ENCODE measurements around the gene CAV1.
"Not testable (repeated sequence)": the region's sequence is repeated elsewhere in the genome, so short reads cannot be mapped to it uniquely, and the experiment has no call there.

CAV1 gene

DNA sequence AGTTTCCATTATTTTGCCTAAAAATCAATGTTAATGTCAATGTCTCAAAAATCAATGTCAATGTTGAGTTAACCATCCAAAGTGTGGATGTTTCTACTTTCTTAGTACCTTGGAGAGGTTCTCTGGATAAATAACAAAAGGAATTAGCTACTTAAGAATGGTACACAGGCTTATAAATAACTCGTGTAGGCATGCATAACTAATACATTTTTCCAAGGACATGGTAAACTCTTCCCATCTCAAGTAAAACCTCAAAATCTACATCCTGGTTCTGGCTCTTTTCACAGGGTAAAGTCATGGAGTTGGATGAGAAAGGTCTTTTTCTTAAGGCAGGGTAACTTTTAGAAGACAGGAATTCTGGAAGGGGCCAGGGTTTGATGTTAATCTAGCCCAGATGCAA lies 59.9 kb downstream of the CAV1 start:
- no peak for DNase-seq

DNA sequence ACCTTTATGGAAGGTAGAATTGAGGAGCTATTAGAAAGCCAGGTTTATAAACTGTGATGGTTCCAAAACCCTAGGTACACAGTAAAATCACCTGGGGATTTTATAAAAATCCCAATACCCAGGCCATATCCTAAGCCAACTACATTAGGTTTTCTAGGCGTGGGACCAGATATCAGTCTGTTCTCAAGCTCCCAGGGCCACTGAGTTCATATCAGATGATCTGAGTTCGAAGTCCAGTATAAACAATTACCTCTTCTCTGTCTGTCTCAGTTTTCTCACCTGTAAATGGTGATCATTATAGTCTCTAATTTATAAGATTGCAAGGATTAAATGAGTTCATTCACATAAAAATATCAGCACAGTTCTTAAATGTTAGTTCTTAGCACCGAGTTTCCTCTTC lies 60.6 kb downstream of the CAV1 start:
- DNase-seq = no peak

DNA sequence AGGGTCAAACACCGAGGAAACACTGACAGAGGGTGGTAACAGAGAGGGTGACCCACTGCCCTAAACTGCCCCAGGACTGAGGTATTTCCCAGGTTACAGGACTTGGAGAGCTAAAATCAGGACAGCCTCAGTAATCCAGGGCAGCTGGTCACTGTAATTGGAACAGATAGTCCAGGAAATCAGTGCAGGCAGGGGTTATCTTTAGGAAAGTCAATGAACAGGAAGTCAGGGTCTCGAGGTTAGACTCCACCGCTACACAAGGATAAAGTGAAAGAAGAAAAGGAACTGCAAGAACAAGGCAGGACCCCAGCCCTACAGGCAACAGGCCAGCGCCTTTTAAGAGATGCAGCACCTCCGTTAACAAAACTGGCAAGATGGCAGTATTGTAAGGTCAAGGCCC lies 61.1 kb downstream of the CAV1 start:
- no peak for DNase-seq

DNA sequence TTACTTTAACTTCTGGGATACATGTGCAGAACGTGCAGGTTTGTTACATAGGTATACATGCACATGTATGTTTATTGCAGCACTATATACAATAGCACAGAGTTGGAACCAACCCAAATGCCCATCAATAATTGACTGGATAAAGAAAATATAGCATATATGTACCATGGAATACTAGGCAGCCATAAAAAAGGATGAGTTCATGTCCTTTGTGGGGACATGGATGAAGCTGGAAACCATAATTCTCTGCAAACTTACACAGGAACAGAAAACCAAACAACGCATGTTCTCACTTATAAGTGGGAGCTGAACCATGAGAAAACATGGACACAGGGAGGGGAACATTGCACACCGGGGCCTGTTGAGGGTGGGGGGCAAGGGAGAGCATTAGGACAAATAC lies 62.4 kb downstream of the CAV1 start:
- DNase-seq = not testable (repeated sequence)

DNA sequence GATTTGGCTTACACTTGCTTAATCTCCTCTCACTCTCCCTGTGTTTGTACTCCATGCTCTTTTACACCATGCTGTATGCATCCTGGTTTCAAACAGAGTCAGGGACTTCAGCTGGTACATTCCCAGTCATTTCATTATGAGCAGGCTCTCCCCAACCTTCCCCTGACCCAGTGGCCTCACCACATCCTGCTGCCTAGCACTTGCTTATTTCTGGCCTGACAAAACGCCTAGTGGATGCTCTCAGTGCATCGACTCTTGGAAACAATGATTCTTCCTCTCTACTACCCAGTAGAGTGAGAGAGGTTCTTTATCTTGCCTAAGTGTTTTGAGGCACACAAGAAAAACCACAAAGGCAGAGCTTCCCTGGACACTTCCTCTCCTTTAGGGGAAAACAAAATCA lies 63.4 kb downstream of the CAV1 start:
- no peak for DNase-seq

DNA sequence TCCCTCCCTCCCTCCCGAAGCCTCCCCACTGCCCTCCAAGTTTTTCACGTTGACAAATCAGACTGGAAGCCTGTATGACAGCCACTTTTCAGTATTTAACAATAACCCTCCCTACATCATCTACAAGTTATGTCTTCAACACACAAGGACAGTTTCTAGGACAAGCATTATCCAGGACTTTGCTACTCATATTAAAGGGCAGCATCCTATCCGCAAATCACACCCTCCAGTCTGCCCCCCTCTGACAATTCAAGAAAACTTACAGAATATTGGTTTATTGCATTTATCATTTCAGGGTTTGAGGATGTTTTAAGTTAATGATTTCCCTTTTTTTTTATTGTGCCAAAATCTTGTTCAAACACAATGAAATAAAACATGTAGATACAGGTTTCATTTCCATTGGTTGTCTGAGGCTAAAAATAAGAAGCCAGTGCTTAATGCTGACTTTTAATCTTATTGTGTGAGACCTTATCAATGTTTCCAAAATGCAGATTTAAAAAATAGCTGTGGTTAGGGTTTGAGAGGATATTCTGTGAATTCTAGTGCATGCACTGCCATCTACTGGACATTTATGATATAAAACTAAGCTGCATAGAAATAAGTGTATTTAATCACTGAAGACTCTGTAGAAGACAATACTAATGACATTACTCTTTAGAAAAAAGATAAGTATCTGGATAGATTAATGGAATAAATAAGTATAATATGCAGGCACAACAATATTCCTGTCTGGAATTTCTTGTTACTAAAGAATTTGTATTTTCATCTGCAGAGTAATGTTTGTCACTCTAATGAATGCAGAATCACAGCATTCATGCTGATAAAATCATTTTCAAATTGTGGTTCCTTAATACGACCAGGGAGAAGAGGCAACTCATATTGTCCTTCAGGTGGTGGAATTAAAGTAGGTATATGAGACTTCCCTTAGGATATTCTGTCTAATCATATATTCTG lies 64.1 kb downstream of the CAV1 start:
- no peak for DNase-seq

DNA sequence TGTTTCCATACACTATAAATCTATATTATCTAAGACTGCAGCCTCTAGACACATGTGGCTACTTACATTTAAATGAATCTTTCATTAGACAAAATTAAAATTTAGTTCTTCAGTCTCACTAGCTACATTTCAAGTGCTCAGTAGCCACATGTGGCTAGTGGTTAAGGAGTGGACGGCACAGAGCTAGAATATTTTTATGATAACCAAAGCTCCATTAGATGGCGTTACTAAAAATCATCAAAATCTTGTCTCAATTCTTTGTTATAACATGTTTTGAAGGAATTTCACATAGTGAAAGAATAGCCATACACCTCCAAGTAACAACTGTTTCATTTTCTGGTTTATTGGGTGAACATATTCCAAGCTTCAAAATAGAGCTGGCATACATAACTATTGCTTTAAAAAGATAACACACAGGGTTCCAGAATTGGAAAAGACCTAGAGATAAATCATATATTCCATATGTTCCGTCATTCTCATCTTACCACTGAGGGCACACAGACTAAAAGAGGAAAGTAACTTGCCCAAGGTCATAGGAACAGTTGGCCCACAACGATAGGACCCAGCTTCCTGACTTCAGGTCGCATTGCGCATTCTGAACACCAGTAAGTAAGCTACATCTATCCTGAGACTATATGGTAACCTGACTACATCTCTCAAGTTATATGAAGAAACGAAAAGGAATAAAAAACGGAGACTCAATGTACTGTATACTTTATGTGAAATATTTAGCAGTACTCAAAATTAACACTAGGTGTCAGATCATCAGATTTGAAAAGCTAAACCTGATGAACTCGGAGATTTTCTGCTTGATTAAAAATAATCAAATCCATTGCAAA lies 66.6 kb downstream of the CAV1 start:
- DNase-seq = no peak

DNA sequence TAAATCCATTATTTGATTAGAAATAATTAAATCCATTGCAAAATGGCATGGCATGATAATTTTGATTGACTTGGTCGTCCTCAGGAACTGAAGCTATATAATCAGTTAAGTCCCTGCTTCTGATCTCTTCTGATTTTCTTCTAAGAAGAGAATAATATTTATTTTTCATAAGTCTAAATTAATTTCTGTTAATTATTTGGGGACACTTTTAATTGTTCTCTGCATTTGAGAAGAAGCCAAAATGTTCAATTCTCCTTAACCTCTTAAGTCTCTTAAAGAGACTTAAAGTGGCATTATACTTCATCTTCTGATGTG lies 67.2 kb downstream of the CAV1 start:
- no peak for DNase-seq

DNA sequence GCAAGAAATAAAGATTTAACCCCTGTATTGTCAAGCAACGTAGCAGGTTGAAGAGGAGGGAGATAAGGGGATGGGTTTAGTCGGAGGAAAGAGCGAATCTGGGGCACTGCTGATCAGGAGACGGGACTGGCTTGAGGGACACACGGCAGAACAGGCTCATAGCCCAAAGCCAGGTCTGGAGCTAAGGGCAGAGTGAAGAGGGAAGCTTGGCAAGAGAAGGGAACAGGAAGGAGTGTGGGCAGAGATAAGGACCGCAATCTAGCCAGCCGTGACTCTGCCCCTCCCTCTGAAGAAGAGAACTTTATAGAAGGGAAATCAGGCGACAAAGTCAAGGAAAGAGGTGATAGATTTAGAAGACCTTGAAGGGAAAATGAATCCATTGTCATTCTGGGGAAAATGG lies 67.6 kb downstream of the CAV1 start:
- no peak for DNase-seq

DNA sequence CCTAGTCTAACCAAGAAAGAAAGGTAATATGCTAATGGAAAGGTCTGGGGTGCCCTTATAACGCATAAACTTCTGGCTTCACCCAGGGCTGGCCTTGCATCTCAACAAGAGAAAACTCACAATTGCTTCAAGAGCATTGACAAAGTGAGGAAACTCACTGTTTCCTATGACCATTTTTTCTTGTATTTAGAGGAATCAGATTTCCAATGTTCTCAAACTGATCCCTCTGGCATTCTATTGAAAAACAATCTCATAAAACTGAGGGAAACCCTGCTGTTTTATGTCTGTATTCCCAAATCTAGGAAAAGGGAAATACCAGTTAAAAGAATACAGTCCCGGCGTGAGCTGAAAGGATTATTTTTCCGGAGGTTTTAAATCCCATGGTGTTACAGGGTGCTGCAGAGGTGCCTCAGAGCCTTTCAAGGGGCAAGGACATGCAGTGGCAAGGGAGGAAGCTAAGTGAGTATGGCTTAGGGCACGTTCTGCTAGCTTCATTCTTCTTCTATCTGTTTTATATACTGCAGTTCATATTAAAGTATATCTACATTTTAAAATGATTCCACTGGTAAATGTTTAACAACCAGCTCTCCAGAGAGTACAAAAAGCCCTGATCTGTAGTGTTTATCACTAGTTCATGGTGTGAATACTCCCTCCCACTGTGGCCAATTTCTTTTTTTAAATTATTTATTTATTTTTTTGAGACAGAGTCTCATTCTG lies 68.7 kb downstream of the CAV1 start:
- no peak for DNase-seq

DNA sequence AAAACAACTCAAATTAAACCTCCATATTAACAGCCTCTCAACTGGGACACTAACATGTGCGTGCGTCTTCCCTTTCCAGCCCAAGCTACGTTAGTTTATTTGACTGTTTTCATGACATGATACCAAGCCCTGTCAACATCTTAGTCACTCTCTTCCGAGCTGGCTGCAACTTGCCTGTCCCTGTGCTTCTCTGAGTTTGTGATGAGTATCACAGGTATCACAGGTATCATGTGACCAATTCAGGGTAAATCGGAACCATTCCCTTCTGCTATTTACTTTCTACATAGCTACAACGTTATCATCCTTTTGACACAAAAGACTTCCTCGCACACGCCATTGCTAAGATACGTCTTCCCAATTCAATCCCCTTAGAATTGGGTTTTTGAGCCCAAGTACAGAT lies 70.2 kb downstream of the CAV1 start:
- DNase-seq = no peak

DNA sequence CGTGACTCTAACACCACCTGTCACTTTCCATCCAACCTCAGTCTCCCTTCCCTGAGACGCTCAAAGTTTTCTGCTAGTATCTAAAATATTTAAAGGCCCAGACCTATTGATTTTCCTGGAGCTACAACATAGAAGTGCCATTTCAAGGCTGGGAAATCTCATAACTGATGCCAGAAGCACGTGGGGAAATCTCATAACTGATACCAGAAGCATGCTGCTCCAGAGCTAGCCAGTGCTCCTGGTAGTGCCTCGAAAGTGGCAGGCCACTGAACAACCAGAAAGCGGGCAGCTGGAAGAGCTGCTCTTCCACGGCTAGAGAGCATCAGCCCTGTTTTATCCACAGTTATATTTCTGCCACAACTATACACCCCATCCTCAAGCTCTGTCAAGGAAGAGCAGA lies 72.5 kb downstream of the CAV1 start:
- DNase-seq = no peak

DNA sequence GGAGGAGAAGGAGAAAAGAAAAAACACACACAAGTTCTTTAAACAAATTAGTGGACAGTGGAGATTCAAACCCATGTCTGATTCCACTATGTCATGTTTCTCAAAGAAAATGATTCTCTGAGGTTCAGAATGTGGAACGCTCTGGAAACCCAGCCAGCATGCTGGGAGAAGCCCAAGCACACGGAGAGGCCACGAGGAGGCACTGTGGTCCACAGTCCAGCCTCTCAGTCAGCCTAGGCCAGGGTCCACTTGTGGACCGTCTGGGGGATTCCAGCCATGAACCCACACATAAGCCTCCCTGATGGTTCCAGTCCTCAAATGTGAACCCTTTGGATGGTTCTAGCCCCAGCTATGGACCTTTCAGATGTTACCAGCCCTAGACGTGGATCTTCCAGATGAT lies 73.4 kb downstream of the CAV1 start:
- DNase-seq = no peak

DNA sequence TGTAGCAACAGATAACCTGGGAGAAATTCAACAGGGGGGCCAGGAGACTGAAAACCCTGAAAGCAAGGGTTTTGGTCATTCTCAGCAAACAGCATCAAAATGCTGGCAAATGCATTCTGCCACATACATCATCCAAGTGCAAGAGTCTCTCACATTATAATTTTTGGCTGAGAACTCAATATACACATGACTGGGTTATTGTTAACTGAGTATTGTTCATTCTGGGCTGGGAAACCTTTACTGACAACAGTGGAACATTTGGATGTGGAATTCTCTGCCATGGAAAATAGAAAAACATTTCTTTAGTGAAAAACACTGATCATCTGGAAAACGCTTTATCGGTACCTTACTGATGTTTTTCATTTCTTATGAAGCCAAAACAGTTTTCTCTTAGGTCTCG lies 74.0 kb downstream of the CAV1 start:
- no peak for DNase-seq

DNA sequence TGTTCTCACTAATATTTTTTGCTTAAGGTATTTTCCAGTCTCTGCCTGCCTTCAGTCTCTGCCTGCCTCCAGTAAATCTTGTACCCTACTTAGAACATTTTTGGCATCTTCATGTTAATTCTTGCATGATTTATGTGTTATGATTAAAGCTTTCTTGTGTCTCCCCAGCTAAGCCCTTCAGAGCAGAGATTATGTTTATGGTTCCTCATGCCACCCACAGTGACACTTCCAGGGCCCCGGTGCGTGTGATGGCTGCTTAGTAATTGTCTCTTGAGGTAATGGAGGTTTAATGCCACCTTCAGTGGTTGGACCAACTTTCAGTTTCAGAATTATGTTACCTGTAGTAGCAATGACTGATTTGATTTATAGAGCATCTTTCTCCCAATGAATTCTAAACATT lies 76.6 kb downstream of the CAV1 start:
- DNase-seq = no peak

DNA sequence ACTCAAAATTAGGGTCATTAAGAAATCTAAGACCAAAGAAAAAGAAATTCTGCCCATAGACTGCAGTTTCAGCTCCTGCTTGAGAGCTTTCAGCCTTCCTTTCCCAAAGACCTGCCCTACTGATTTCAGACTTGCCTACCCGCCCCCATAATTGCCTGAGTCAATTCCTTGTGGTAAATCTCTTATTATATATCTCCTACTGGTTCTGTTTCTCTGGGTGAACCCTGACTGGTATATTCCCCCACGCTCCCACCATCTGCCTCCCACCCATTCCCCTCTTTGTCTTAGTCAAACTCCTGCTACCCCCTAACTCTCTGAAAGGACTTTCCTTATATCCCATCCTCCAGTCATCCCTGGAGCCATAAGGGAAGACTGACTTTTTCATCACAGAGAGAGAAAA lies 82.5 kb downstream of the CAV1 start:
- DNase-seq = no peak

DNA sequence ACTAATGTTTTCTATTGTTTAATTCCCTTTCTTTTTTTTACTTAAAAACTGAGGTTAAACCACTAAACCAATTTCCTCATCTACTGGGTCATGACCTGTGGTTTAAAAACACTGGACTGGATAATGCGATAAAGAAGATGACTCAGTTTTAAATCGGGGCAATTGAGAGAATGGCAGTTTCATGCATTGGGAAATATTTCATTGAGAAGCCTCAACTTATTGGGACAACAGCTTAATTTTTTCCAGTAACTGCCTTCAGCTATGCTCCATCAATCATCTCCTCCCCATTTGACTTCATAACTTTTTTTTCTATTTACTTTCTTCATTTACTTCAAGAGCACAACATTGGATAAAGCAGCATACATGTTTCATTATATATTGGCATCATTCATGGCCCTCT lies 85.4 kb downstream of the CAV1 start:
- DNase-seq = no peak

DNA sequence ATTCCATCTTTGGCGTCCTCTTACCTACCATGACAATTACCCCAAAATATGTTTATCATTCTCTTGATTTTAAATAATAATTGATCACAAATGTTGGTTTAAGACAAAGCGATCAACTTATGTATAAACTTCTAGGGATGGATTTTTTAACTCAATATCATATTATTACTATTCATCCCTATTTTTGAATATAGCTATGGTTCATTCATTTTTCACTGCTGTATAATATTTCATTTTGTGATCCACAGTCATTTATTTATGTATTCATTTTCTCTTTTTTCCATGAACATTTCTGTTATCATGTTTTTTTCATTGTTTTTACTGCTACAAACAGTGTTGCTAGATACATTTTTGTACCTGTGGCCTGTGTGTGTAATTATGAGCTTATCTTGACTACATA lies 85.9 kb downstream of the CAV1 start:
- DNase-seq = no peak

All from right forelimb (tissue), 1 donor.